ENCODE measurements around the gene ZNF507. TPM values are rescaled to one million over a fixed set of nuclear protein-coding genes. Genes with fewer than 3 reads are reported as not detected.

ZNF507 gene
- total RNA-seq, 1 experiment from 2014 or later: 31.1 TPM

DNA sequence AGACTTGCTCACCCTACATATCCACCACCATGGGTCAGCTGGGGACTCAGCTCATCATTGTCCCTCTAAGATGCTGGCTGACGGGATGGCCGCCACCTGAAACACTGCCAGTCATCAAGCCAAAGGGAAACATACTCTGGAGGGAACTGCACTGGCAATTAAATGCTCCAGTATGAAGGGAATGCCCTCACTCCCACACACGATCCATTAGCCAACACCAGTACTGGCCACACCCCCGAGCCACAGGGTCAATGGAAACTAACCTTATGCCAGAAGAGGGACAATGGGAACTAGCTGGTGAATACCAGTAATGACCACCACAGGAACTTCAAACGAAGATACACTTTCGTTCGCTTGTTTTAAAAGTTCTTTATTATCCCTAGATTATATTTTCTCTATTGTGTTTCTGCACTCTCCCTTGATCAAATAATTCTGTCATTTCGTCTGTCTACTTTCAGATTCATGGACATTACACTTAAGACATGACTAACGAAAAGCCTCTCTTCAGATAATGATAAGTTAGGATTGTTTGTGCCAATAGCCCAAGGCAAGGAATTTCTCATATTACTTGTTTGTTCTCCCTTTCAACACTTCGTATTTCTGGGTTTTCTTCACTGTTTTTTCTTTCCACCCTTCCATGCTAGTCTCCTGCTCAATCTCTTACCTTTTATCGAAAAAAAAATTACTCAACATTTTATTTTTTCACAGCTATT is 1.7 kb upstream of the ZNF507 start:
- Histone ChIP-seq H3K56ac (ENCODE audit: insufficient read length, low read depth, low read length) (no peak overlapping the region), H3K4me1 (ENCODE audit: insufficient read depth, low read length) (no peaks in the 10 kb centered on the region), H4K91ac (ENCODE audit: insufficient read length, low read depth, low read length) (no peak overlapping the region), H2BK12ac (ENCODE audit: insufficient read length, low read depth, low read length) (no peak overlapping the region), H3K23me2 (ENCODE audit: insufficient read length, low read depth, low read length, poor library complexity, severe bottlenecking) (no peaks in the 10 kb centered on the region), H4K8ac (replicated peaks; ENCODE audit: insufficient read length, low read depth, low read length) (no peak overlapping the region), H2BK120ac (ENCODE audit: low read depth, low read length, poor library complexity, severe bottlenecking) (no peak overlapping the region), H3K9ac (ENCODE audit: extremely low read depth, insufficient read length, low read length) (no peak overlapping the region), H3K27me3 (ENCODE audit: insufficient read depth, low read length) (no peaks in the 10 kb centered on the region), H2AFZ (ENCODE audit: low read length) (no peak overlapping the region), H3K4me2 (ENCODE audit: insufficient read depth, insufficient read length, low read length) (no peak overlapping the region), H3K18ac (ENCODE audit: insufficient read length, low read depth, low read length) (no peak overlapping the region), H4K20me1 (ENCODE audit: control insufficient read depth, insufficient read depth, insufficient read length) (no peaks in the 10 kb centered on the region), H2BK15ac (ENCODE audit: low read depth, low read length) (no peak overlapping the region), H3K9me3 (ENCODE audit: control insufficient read depth, low read depth, low read length) (no peaks in the 10 kb centered on the region), H3T11ph (ENCODE audit: low read length) (no peak overlapping the region), H3K27ac (ENCODE audit: insufficient read length, low read depth, low read length) (no peak overlapping the region), H2BK20ac (ENCODE audit: low read depth, low read length, poor library complexity, severe bottlenecking) (no peak overlapping the region), H3K79me2 (ENCODE audit: insufficient read depth, low read length) (peaks cover 4% of the 10 kb centered on the region; the same call in 1 of the 2 replicates), H3K23ac (ENCODE audit: insufficient read length, low read depth, low read length) (no peak overlapping the region), H2AK5ac (ENCODE audit: insufficient read length, low read length) (no peak overlapping the region), H4K5ac (ENCODE audit: insufficient read length, low read depth, low read length) (no peak overlapping the region), H3K79me1 (ENCODE audit: insufficient read depth, low read depth, low read length, poor library complexity, severe bottlenecking) (no peaks in the 10 kb centered on the region), H3K4ac (ENCODE audit: low read depth, low read length) (no peak overlapping the region), H3K14ac (ENCODE audit: insufficient read depth, low read length) (no peak overlapping the region), H2BK5ac (ENCODE audit: insufficient read length, low read length) (no peak overlapping the region)
- Mint-ChIP-seq H3K36me3 (ENCODE audit: insufficient read depth in 1 of 3, low read depth in 3 of 3) (peaks cover 5 to 11% (median 7%) of the 10 kb centered on the region in 3 experiments; a peak in 6 of 7 replicates), H3K4me3 (no peak overlapping the region; a peak in 1 of 5 replicates), H3K9me3 (peaks cover 0 to 1% of the 10 kb centered on the region in 2 experiments; a peak in 1 of 5 replicates), H3K27ac (0 out of 7 replicates have a peak overlapping the region, but pooled peaks of 1 of the 3 experiments have one; percentile 44), H3K4me1 (peaks cover 2 to 7% of the 10 kb centered on the region in 2 experiments; a peak in 2 of 4 replicates), H3K27me3 (ENCODE audit: low read depth) (peaks cover 10% of the 10 kb centered on the region; the same call in 1 of the 2 replicates)
- no peak for DNase-seq
- WGBS (ENCODE audit: extremely low coverage, insufficient read length, low lambda C conversion rate): 100% methylated on average over 1 of the region's 11 CpGs
- no peak for TF ChIP-seq CTCF (conservative IDR thresholded peaks at IDR 0.05)

All from H9 (cell line).